ENCODE results near the gene AIFM3.

Gene AIFM3

GRCh38 chr22:20994902-20995241 lies 27.8 kb downstream of the AIFM3 start:
- Histone ChIP-seq H2AFZ (no peak overlapping the region), H3K4me1 (no peaks in the 10 kb centered on the region), H3K9ac (no peak overlapping the region), H3K4me2 (ENCODE audit: low read length) (no peak overlapping the region), H3K36me3 (ENCODE audit: control insufficient read depth, insufficient read depth, low read length) (no peaks in the 10 kb centered on the region), H3K9me3 (ENCODE audit: control insufficient read depth, low read length) (no peaks in the 10 kb centered on the region), H3K27me3 (ENCODE audit: control insufficient read depth, insufficient read depth, low read length) (no peaks in the 10 kb centered on the region), H3K79me2 (no peaks in the 10 kb centered on the region), H3K27ac (no peak overlapping the region), H3K4me3 (ENCODE audit: low read depth, low read length) (no peak overlapping the region)
- TF ChIP-seq CTCF (IDR thresholded peaks at IDR 0.05): no peak

- peaks cover 2% of the 10 kb centered on the region for H3K4me1 ChIP-seq
- no peaks in the 10 kb centered on the region for H3K27me3 ChIP-seq (ENCODE audit: control insufficient read depth, insufficient read depth, low read length)
- H3K9me3 ChIP-seq (ENCODE audit: control insufficient read depth, low read length): no peaks in the 10 kb centered on the region
- H3K4me3 ChIP-seq (ENCODE audit: low read depth, low read length): no peak overlapping the region
- no peak overlapping the region for H2AFZ ChIP-seq
- H3K36me3 ChIP-seq (ENCODE audit: control insufficient read depth, insufficient read depth, low read length): no peaks in the 10 kb centered on the region
- H3K4me2 ChIP-seq (ENCODE audit: low read length): no peak overlapping the region
- no peak overlapping the region for H3K9ac ChIP-seq
- H3K79me2 ChIP-seq: no peaks in the 10 kb centered on the region
- no peak overlapping the region for H3K27ac ChIP-seq
- no peak for TF ChIP-seq CTCF (IDR thresholded peaks at IDR 0.05)
These were observed 28.4 kb downstream of the AIFM3 start for GRCh38 chr22:20995329-20996030.

- Histone ChIP-seq H3K9ac (no peak overlapping the region), H3K27me3 (ENCODE audit: control insufficient read depth, insufficient read depth, low read length) (no peaks in the 10 kb centered on the region), H3K4me1 (peaks cover 4% of the 10 kb centered on the region), H3K79me2 (no peaks in the 10 kb centered on the region), H3K4me2 (ENCODE audit: low read length) (no peak overlapping the region), H3K36me3 (ENCODE audit: control insufficient read depth, insufficient read depth, low read length) (no peaks in the 10 kb centered on the region), H3K9me3 (ENCODE audit: control insufficient read depth, low read length) (no peaks in the 10 kb centered on the region), H3K4me3 (ENCODE audit: low read depth, low read length) (no peak overlapping the region), H2AFZ (no peak overlapping the region), H3K27ac (no peak overlapping the region)
- no peak for TF ChIP-seq CTCF (IDR thresholded peaks at IDR 0.05)
These were observed 29.0 kb downstream of the AIFM3 start for GRCh38 chr22:20996031-20996410.

GRCh38 chr22:20996598-20997535 lies 29.8 kb downstream of the AIFM3 start:
- Histone ChIP-seq H3K36me3 (ENCODE audit: control insufficient read depth, insufficient read depth, low read length) (no peaks in the 10 kb centered on the region), H3K9ac (no peak overlapping the region), H2AFZ (no peak overlapping the region), H3K9me3 (ENCODE audit: control insufficient read depth, low read length) (no peaks in the 10 kb centered on the region), H3K79me2 (no peaks in the 10 kb centered on the region), H3K4me2 (ENCODE audit: low read length) (no peak overlapping the region), H3K27ac (no peak overlapping the region), H3K4me1 (peaks cover 4% of the 10 kb centered on the region), H3K27me3 (ENCODE audit: control insufficient read depth, insufficient read depth, low read length) (no peaks in the 10 kb centered on the region), H3K4me3 (ENCODE audit: low read depth, low read length) (no peak overlapping the region)
- TF ChIP-seq CTCF (IDR thresholded peaks at IDR 0.05): no peak
